HTERT RPE-1 (cell line): ENCODE measurements around the gene NSMCE1.
"Not testable (repeated sequence)": the region's sequence is repeated elsewhere in the genome, so short reads cannot be mapped to it uniquely, and the experiment has no call there.

Experiments
- in situ Hi-C: fragments of 300-500 bp; cut with MboI; formaldehyde crosslinking; loops from 4 replicates; pipeline ENCODE4 v1.14.3; 2020; ENCODE audit warnings: low sequenced_read_pairs

The NSMCE1 gene

DNA sequence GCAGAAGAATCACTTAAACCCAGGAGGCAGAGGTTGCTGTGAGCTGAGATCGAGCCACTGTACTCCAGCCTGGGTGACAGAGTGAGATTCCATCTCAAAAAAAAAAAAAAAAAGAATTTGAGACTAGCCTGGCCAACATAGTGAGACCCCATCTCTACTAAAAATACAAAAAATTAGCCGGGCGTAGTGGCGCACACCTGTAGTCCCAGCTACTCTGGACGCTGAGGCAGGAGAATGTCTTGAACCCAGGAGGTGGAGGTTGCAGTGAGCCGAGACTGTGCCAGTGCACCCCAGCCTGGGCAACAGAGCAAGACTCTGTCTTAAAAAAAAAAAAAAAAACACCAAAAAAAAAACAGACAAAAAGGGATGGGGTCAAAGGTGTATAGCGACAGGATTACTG lies 4.1 kb upstream of the NSMCE1 start:
- in situ Hi-C loops = not testable (repeated sequence)

DNA sequence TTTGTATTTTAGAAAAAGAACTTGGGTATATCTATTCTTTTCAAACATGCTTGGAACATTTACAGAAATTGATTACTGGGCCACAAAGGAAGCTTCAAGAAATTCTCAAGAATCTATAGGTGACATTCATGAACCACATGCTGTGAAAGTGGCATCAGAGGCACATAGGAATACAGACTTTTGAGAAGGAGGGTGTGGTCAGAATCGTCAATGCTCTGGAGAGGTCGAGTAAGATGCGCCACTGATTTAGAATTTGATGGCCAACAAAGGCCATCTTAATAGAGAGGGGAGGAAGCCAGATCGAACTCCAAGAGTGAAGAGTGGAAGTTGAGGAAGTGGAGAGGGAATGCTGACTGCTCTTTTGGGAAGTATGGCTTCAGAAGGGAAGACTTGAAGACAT lies 3.5 kb upstream of the NSMCE1 start:
- in situ Hi-C loops = no loop called here

DNA sequence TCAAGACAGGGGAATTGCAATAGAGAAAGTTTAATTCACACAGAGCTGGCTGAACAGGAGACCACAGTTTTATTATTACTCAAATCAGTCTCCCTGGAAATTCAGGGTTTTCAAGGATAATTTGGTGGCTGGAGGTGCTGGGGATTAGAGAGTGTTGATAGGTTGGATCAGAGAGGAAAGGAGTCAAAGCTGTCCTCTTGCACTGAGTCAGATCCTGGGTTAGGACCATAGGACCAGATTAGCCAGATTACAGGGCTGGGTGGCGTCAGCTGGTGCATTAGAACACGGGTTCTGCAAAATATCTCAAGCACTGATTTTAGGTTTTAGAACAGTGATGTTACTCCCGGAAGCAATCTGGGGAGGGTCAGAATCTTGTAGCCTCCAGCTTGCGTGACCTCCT lies 1.8 kb upstream of the NSMCE1 start:
- in situ Hi-C loops = no loop called here

DNA sequence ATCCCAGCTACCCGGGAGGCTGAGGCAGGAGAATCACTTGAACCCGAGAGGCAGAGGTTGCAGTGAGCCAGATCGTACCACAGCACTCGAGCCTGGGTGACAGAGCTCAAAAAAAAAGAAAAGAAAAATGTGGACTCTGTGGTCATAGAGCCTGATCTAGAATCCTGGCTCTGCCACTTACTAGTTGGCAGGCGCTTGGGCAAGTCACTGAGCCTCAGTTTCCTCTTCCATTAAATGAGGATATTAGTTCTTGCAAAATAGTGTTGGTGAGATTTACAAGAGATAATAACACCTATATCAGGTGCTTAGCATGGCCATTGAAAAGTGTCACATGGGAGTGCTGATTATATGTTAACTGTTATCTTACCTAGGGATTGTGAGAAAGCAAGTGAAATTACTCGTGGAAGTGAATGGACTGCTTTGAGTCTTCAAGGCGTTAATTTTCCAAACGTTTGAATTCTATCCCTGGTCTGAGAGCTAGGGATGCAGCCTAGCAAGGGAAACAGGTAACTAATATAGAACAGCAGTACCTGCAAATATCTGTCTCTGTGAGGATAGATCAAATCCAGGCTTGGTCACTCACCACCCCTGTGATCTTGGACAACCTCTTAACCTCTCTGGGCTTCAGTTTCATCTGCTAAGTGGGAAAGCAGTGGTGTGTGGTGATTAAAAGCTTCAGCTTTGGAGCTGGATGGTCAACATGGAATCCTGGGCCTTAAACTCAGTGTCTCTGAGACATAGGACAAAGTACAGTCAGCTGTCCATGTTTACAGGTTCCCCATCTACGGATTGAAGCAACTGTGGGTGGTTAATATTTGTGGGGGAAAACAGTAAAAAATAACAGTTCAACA lies 953 bp upstream of the NSMCE1 start:
- in situ Hi-C loops = no loop called here

DNA sequence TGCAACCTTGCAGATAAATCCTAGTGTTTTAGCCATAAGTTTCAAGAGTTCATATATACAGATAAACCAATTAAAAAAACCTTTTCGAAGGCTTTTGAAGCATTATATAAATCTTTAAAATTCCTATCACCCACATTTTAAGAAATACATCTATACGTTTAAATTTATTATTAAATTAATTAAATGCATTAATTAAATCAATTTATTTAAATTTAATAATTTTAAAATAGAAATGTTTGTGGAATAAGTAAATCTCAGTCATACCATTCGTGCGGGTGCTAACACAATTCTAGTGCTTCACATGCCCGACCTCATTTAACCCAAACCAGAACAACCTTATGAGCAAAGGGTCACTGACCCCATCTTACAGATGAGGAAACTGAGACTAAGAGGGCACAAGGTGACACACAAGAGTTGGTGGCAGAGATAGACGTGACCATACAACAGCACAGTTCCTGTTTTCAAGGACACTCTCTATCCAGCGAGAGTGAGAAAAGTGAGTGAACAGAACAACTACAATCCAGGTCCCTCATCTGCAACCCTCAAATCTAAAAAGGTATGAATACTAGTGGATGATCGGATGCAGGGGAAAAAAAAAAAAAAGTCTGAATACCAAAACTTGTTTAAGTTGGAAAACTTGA lies 1.4 kb downstream of the NSMCE1 start:
- in situ Hi-C loops = no loop called here

DNA sequence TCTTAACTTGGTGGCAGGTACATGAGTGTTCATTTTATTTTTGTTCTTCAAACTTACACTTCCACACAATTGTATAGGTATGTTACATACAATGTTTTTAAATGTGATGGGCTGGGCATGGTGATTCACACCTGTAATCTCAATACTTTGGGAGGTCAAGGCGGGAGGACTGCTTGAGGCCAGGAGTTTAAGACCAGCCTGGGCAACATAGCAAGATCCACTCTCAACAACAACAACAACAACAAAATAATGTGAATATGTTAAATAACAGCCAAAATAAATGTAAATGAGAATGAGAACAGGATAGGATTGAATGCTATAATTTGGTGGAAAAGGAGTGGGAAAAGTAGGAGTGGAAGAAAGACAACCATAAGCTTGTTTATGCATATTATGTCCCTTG lies 2.6 kb downstream of the NSMCE1 start:
- in situ Hi-C loops = no loop called here

DNA sequence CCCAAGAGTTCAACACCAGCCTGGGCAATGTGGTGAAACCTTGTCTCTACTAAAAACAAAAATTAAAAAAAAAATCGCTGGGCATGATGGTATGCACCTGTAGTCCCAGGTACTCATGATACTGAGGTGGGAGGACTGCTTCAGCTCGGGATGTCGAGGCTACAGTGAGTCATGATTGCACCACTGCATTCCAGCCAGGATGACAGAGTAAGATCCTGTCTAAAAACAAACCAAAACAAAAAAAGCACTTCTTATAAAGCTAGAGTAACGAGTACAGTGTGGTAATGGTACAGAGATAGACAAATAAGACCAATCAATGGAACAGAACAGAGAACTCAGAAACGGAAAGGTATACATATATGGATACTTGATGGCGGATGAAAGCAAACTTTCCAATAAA lies 4.4 kb downstream of the NSMCE1 start:
- in situ Hi-C loops = no loop called here

DNA sequence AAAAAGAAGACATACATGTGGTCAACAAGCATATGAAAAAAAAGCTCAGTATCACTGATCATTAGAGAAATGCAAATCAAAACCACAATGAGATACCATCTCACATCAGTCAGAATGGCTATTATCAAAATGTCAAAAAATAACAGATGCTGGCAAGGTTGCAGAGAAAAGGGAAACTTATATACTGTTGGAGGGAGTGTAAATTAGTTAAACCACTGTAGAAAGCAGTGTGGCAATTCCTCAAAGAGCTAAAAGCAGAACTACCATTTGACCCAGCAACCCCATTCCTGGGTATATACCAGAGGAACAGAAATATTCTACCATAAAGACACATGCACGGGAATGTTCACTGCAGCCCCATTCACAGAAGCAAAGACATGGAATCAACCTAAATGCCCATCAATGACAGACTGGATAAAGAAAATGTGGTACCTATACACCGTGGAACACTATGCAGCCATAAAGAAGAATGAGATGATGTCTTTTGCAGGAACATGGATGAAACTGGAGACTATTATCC lies 5.6 kb downstream of the NSMCE1 start:
- in situ Hi-C loops = not testable (repeated sequence)

DNA sequence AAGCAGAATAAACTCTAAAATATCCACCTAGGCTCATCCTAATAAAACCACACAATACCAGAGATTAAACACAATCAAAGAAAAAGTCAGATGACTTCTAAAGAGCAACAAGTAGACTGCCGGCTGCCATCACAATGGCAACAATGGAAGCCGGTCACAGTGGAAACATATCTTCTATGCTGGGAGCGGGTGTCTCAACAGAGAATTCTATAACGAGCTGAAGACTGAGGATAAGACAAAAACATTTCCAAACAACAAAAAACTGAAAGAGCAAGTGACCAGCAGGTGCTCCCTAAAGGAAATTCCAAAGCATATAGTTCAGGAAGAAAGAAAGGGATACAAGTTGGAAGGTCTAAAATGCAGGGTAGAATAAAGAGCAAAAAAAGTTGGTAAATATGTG lies 8.9 kb downstream of the NSMCE1 start:
- in situ Hi-C loops = no loop called here

DNA sequence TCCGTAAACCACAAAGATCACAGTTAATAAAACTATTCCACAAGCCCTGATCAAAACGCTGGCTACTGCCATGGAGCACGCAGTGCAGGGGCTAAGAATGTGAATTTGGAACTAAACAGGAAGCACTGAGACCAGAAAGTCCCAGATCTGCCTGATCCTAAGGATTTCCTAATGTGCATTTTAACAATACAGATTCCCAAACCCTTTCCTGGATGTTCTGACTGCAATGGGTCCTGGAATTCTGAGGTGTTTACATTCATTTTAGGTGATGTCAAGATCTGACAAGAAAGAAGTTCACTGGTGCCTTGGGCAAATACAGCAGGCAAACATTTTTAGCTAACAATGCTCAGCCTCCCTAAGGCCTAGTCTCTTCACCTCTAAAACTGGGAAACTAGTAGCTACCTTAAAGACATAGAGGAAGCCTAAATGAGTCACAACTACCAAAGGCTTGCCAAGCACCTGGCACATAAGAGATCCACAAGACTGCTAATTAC lies 10.3 kb downstream of the NSMCE1 start:
- in situ Hi-C loops = no loop called here

DNA sequence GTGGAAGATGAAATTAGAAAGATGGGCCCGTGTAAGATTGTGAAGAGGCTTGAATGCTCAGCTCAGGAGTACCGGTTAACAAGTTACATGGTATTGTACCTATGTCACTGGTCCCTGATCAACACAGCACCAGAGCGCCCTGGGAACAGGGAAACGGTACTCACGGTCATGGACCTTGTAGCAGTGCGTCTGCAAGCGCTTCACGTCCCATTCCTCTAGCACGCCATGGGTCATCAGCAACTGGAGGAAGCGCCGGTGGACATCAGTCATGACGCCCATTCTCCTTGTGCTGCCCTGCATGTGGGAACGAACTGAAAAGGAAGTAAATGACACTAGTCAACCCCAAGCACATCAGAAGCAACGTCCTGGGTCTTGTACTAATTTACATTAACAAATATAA lies 11.3 kb downstream of the NSMCE1 start:
- in situ Hi-C loops = no loop called here

DNA sequence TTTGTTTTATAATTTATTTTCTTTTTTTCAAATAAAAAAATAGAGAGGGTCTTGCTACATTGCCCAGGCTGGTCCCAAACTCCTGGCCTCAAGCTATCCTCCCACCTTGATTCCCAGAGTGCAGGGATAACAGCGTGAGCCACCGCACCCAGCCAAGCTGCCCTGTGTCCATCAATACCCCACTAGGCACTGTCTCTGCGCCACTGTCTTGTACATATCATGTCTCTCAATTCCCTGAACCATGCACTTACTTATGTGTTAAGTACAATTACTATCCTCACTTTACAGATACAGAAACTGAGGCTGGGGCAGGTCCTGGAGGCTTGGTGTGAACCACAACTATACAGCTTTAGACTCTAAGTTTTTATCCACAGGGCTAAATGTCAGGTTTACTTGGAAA lies 11.7 kb downstream of the NSMCE1 start:
- in situ Hi-C loops = no loop called here

DNA sequence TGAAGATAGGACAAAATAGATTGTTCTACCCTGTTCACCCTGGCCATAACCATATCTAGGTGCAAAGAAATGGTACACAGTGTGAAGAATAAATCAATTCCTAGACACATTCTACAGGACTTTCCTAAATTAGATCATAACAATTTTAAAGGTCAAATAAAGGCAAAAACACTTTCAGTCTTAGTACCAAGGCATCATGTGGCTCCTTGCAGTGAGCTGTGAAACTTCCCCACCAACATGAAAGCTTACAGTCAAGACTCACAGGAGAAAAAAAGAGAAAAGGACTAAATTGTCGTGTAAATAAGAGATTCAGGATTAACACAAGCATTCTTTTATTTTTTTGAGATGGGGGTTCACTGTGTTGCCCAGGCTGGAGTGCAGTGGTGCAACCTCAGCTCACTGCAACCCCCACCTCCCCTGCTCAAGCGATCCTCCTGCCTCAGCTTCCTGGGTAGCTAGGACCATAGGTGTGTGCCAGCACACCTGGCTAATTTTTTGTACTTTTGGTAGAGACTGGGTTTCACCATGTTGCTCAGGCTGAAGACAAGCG lies 14.2 kb downstream of the NSMCE1 start:
- in situ Hi-C loops = no loop called here

DNA sequence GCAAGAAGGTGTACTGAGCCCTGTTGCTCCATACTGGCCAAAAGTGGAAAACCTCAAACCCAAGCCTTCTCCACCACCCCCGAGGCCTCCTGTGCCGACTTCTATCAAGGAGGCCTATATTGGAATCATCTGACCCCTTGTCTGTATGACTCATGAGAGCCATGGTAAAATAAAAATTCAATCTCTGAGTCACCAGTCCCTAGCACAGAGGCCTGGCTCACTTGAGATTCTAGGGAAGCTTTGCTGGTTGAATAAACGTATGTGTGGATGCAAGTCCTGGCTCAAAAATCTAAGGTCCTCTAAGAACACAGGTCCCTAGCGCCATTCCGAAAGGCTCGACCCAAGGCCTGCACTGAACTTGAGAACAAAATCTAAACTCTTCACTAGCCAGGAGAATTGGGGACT lies 15.0 kb downstream of the NSMCE1 start:
- in situ Hi-C loops = no loop called here

DNA sequence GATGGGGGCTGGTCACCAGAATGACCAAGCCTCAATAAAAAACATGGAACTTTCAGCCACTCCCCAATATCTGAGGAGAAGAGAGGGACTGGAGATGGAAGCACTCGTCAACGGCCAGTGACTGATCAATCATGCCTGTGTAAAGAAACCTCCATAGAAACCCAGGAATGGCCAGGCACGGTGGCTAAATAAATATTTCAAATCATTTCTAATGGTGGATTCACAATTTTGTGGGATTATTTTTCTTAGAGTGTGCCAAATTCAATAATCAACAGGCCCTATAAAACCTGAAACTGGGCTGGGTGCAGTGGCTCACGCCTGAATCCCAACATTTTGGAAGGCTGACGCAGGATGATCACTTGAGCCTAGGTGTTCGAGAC lies 16.4 kb downstream of the NSMCE1 start:
- in situ Hi-C loops = no loop called here

DNA sequence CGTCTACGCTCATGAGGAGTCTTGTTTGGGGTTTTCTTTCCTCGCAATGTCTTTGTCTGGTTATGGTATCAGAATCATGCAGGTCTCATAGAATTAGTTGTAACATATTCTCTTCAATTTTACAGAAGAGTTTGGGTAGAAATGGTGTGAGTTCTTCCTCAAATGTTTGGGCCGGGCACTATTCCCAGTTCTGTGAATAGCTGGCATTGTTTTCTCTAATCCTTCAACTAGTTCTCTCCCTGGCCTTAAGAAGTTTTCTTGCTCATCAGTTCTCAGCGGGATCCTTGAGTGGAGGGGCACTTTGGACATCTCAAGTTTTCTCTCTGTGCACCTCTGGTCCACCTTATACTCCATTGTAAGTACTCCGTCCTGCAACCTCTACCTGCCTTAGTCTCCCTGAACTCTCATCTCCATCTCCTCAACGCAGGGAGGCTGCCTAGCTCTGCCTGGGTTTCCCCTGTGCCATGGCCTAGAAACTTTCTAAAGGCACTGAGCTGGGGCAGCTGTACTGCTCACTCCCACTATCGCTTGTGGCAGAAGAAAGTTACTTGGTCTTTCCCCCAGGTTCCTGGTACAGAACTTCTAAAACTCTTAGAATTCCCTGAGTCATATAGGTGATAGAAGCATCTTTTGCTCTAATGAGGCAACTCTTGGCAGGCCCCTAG lies 16.9 kb downstream of the NSMCE1 start:
- in situ Hi-C loops = no loop called here

DNA sequence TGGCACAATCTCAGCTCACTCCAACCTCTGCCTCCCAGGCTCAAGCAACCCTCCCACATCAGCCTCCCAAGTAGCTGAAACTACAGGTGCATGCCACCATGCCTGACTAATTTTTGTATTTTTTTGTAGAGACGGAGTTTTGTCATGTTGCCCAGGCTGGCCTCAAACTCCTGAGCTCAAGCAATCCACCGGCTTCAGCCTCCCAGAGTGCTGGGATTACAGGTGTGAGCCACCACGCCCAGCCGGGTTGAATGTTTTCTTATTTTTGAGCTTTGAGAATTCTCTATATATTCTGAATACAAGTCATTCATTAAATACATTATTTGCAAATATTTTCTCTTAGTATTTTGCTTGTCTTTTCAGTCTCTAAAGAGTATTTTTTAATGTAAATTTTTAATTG lies 19.7 kb downstream of the NSMCE1 start:
- in situ Hi-C loops = not testable (repeated sequence)

DNA sequence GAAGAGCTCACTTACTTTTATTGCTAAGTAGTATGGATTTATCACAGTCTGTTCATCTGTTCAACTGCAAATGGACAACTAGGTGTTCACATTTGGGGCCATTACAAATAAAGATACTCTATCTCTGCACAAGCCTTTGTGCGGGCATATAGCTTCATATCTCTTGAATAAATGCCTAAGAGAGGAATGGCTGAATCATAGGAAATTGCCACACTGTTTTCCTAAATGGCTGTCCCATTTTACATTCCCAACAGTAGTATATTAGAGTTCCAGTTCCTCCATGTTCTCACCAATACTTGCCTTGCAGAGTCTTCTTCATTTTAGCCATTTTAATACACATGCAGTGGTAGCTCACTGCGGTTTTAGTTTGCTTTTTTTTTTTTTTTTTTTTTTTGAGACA lies 20.5 kb downstream of the NSMCE1 start:
- in situ Hi-C loops = no loop called here

DNA sequence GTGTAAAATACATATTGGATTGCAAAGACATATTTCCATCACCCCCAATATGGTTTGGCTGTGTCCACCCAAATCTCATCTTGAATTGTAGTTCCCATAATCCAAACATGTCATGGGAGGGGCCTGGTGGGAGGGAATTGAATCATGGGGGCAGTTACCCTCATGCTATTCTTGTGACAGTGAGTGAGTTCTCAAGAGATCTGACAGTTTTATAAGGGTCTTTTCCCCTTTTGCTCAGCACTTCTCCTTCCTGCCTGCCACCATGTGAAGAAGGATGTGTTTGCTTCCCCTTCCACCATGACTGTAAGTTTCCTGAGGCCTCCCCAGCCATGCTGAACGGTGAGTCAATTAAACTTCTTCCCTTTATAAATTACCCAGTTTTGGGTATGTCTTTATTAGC lies 21.5 kb downstream of the NSMCE1 start:
- in situ Hi-C loops = not testable (repeated sequence)

DNA sequence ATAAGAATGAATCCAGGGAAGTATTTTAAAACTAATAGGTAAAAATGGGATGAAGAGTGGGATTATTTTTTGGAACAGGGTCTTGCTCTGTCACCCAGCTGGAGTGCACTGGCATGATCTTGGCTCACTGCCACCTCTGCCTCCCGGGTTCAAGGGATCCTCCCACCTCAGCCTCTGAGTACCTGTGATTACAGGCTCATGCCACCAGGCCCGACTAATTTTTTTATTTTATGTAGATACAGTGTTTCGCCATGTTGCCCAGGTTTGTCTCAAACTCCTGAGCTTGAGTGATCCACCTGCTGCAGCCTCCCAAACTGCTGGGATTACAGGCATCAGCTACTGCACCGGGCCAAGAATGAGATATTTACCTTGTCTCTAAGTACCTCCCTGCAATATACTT lies 22.1 kb downstream of the NSMCE1 start:
- in situ Hi-C loops = no loop called here
